Measurements from ENCODE around the gene ITFG1.

Gene ITFG1

GRCh38 chr16:47499080-47499699, 38.3 kb upstream of the ITFG1 start:
- no peak for DNase-seq (ENCODE audit: low spot score)
- POLR2A ChIA-PET (ENCODE audit: low non-redundant PET), result no interaction called here
- H3K27ac ChIP-seq, result no peak overlapping the region
- TF ChIP-seq, protein P1, sequence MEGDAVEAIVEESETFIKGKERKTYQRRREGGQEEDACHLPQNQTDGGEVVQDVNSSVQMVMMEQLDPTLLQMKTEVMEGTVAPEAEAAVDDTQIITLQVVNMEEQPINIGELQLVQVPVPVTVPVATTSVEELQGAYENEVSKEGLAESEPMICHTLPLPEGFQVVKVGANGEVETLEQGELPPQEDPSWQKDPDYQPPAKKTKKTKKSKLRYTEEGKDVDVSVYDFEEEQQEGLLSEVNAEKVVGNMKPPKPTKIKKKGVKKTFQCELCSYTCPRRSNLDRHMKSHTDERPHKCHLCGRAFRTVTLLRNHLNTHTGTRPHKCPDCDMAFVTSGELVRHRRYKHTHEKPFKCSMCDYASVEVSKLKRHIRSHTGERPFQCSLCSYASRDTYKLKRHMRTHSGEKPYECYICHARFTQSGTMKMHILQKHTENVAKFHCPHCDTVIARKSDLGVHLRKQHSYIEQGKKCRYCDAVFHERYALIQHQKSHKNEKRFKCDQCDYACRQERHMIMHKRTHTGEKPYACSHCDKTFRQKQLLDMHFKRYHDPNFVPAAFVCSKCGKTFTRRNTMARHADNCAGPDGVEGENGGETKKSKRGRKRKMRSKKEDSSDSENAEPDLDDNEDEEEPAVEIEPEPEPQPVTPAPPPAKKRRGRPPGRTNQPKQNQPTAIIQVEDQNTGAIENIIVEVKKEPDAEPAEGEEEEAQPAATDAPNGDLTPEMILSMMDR (conservative IDR thresholded peaks at IDR 0.05; ENCODE audit: low read depth), result no peak
- CTCF ChIA-PET, result no interaction called here

GRCh38 chr16:47493381-47494337, 32.8 kb upstream of the ITFG1 start:
- no peak overlapping the region for H3K27ac ChIP-seq
- POLR2A ChIA-PET (ENCODE audit: low non-redundant PET), result no interaction called here
- no peak for DNase-seq (ENCODE audit: low spot score)
- CTCF ChIA-PET, result interaction anchor here (0.6 to 0.7 kb wide), 2 partner anchors 555 to 675 kb away, joined by 3 read pairs; no protein-coding TSS in a partner anchor
- TF ChIP-seq, protein P1 (conservative IDR thresholded peaks at IDR 0.05; ENCODE audit: low read depth), result no peak

DNA sequence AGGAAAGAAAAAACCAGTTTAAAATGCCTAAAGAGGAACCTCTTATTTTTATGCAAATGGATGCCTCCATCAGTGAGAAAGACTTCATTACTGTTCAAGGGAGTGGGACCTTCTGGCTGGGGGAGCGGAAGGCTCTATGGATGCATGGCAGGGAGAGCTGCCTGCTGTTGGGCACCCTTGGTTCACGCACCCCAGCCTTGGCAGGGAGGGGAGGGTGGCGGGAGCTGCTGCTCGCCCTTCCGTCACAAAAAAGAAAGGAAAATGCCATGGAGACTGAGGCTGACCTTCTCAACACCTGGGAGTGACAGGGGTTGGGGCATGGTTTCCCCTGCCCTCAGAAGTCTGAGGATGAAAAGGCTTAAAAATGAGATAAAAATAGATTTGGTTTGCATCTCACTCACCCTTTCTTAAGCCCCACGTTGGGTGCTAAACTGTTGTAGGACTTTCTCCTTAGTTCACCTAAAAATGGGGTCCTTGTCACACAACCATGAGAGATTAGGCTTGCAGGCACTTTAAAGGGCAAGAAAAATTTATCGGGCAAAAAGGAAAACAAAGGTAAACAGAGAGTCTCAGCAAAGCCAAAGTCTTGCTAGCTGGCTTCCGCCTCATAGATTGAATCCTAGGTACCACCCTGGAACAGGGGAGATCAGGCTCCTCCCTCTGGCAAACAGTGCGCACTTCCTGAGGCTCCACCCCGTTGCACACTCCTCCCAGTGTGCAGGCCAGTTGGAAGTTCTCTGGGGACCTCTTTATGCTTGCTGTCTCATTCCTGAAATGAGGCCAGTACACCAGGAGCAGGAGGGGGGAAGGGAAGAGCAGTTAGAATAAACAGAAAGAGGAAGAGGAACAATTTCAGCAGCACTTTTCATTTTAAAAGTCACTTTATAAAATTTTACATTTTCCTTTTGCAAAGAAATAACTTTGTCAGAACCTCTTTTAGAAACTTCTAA, 31.8 kb upstream of the ITFG1 start:
- no peak for DNase-seq (ENCODE audit: low spot score)
- TF ChIP-seq, protein P1 (conservative IDR thresholded peaks at IDR 0.05; ENCODE audit: low read depth), result no peak
- H3K27ac ChIP-seq, result no peak overlapping the region
- POLR2A ChIA-PET (ENCODE audit: low non-redundant PET), result no interaction called here
- CTCF ChIA-PET, result interaction anchor here (0.6 to 0.7 kb wide), 2 partner anchors 555 to 674 kb away, joined by 3 read pairs; no protein-coding TSS in a partner anchor

GRCh38 chr16:47492036-47492427, 31.2 kb upstream of the ITFG1 start:
- CTCF ChIA-PET, result interaction anchor here (0.7 kb wide), 1 partner anchor 61 kb away, joined by 3 read pairs; no protein-coding TSS in a partner anchor
- TF ChIP-seq, protein P1 (conservative IDR thresholded peaks at IDR 0.05; ENCODE audit: low read depth), result no peak
- H3K27ac ChIP-seq, result no peak overlapping the region
- DNase-seq (ENCODE audit: low spot score), result no peak
- POLR2A ChIA-PET (ENCODE audit: low non-redundant PET), result no interaction called here

DNA sequence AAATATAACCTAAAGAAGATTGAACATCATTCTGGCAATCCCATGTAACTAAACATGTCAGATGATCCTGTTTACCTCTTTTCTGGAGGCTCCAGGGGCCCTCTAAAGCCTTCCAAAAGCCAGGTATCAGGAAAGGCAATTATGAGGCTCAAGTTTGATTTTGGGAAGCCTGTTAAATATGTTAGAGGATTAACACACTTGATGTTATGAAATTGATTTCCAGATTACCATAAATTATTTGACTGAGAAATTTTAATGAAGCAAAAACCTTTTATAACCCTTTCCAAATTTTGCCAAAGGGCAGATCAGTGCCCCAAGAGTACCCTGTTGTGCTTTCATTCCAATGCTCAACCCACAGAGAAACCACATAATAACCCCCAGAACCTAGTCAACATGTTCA, 29.6 kb upstream of the ITFG1 start:
- ChIA-PET CTCF (no interaction called here), POLR2A (ENCODE audit: low non-redundant PET) (no interaction called here)
- DNase-seq (ENCODE audit: low spot score), result no peak
- no peak overlapping the region for H3K27ac ChIP-seq
- TF ChIP-seq, protein P1 (conservative IDR thresholded peaks at IDR 0.05; ENCODE audit: low read depth), result no peak

DNA sequence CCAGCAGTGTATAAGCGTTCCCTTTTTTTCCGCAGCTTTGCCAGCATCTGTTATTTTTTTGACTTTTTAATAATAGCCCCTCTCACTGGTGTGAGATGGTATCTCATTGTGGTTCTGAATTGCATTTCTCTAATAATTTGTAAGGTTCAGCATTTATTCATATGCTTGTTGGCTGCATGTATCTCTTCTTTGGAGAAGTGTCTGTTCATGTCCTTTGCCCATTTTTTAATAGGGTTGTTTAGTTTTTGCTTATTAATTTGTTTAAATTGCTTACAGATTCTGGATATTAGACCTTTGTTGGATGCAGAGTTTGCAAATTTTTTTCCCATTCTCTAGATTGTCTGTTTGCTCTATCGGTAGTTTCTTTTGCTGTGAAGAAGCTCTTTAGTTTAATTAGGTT, 27.2 kb upstream of the ITFG1 start:
- TF ChIP-seq, protein P1 (conservative IDR thresholded peaks at IDR 0.05; ENCODE audit: low read depth), result no peak
- POLR2A ChIA-PET (ENCODE audit: low non-redundant PET), result no interaction called here
- CTCF ChIA-PET, result no interaction called here
- no peak overlapping the region for H3K27ac ChIP-seq
- DNase-seq (ENCODE audit: low spot score), result no peak
